ENCODE results near the gene TUBB3.
A peak's percentile ranks its signal among the peaks of the same experiment; 100 is the strongest.
"Not testable (repeated sequence)": the region's sequence is repeated elsewhere in the genome, so short reads cannot be mapped to it uniquely, and the experiment has no call there.

TUBB3 gene

GRCh38 chr16:89968074-89968473 is 44.9 kb downstream of the TUBB3 start:
- DNase-seq, result not testable (repeated sequence)

DNA sequence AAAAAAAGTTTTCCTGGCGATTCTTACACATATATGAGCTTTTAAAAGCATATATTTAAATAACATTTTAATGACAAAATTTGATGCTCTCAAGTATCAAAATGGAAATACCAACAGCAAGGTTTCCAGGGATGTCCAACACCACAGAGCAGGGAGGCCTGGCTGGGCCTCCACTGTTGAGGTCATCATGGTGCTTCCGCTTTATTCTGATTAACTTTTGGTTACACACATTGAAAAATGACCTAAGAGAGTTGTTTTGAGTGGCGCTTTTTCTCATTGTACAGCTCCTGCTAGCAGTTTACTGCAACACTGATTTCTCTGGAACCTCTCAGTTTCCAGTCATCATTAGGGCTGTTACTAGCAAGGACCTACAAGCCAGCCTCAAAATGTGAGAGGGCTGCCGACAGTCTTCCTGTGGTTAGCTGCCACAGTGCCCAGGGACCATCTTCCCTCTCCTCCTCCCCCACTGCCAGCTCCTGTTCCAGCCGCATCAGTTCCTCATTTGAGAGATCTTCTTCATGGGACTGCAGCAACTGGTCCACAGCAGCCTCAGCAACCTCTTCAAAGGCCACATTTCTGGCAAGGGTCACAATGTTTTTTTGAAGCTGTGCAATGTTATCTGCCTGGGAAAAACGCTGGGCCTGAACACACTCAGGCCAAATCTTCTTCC is 46.7 kb downstream of the TUBB3 start:
- DNase-seq, result no peak

- DNase-seq, result no peak
Observed at GRCh38 chr16:89971495-89972243, 48.5 kb downstream of the TUBB3 start.

- peak; percentile 98 for DNase-seq
Observed at GRCh38 chr16:89972244-89973234, 49.4 kb downstream of the TUBB3 start.

- no peak for DNase-seq
Observed at GRCh38 chr16:89973235-89973634, 50.1 kb downstream of the TUBB3 start.

DNA sequence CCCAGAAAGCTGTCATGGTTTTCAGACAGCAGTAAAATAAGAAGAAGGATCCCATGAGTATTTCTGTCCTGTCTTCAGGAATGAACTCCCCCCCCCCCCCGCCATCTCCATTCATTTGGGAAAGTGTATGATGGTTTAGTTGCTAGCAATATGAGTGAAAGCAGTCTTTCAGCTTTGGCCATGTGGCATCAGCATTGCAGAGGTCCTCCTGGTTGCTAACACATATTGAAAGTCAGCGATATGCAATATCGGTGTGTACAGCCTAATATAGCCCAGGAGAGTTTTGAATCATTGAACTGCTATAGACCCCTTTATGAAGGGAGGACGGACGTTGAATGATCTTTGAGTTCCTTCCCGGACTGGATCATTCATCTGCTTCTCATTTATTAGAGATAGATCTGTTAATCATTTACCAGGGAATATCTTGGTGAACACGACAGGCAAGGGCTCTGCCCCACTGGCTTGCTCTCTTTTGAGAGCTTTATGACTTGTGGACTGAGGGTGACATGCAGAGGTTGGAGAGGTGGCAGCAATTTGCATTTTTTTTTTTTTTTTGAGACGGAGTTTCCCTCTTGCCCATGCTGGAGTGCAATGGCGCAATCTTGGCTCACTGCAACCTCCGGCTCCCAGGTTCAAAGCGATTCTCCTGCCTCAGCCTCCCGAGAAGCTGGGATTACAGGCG is 50.7 kb downstream of the TUBB3 start:
- no peak for DNase-seq

DNA sequence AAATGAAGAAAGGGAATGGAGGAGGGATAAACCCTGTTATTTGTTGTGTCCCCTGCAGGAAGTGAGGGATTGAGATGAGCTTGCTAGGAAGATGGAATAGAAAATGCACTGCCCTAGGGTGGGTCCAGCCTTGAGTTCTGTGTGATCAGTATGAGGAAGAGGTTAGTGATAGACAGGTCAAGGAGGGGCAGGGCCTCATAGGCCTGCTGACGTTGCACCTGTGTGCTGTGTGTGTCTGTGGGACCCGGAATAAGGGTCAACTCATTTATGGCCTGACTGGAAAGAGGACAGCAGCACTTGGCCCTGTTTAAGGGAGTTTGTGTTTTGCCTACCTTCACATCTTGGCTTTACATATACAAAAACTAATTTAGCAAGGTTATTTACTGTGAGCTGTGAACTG is 51.7 kb downstream of the TUBB3 start:
- no peak for DNase-seq

GRCh38 chr16:89981414-89981813 is 58.3 kb downstream of the TUBB3 start:
- no peak for DNase-seq

GRCh38 chr16:89982318-89982717 is 59.2 kb downstream of the TUBB3 start:
- DNase-seq, result no peak

GRCh38 chr16:89983536-89983935 is 60.4 kb downstream of the TUBB3 start:
- DNase-seq, result no peak

GRCh38 chr16:89984216-89984615 is 61.1 kb downstream of the TUBB3 start:
- no peak for DNase-seq

GRCh38 chr16:89985219-89985618 is 62.1 kb downstream of the TUBB3 start:
- no peak for DNase-seq

Measured in activated CD8-positive, alpha-beta memory T cell treated with anti-CD3 and anti-CD28 coated beads, Interleukin-2, amount 50 U/mL, for 48 hours (primary cell).